Measurements from ENCODE around the gene ARID1A. TPM values are rescaled to one million over a fixed set of nuclear protein-coding genes. Genes with fewer than 3 reads are reported as not detected.

Gene ARID1A
- total and polyA plus RNA-seq, 9 of the 15 experiments (the other 6 are each of a cell fraction or from before 2014, with no cell fraction given): 8.3 to 88.3 (median 22.5) TPM

GRCh38 chr1:26686795-26687194 lies 9.0 kb upstream of the ARID1A start (continued):
- TF ChIP-seq CTCF (IDR thresholded peaks at IDR 0.05 in 2 of 3, conservative IDR thresholded peaks at IDR 0.05 in 1 of 3; ENCODE audit: insufficient read depth in 2 of 3, low read depth in 1 of 3, low read length in 3 of 3) (no peak), ZNF77 (CRISPR knock-in tag; IDR thresholded peaks at IDR 0.05) (no peak), TEAD4 (IDR thresholded peaks at IDR 0.05; ENCODE audit: low read length) (peak; percentile 75), TEAD4 (CRISPR knock-in tag; IDR thresholded peaks at IDR 0.05; ENCODE audit: borderline replicate concordance) (no peak), ARID2 (IDR thresholded peaks at IDR 0.05) (no peak), NR2C2 (CRISPR knock-in tag; IDR thresholded peaks at IDR 0.05) (no peak), NR2C2 (tag; IDR thresholded peaks at IDR 0.05) (no peak), LEF1 (IDR thresholded peaks at IDR 0.05) (0 out of 2 replicates have a peak, but pooled peaks have one; percentile 56), ZBTB34 (CRISPR knock-in tag; IDR thresholded peaks at IDR 0.05) (no peak), U2AF1 (optimal IDR thresholded peaks at IDR 0.05; ENCODE audit: low read depth, low read length) (no peak), PML (IDR thresholded peaks at IDR 0.05; ENCODE audit: low read length) (no peak), POLR2H (tag; IDR thresholded peaks at IDR 0.05; ENCODE audit: low read depth) (peak; percentile 17; the same call in 1 of the 2 replicates), PHB2 (IDR thresholded peaks at IDR 0.05; ENCODE audit: low read depth) (no peak), ZNF224 (CRISPR knock-in tag; IDR thresholded peaks at IDR 0.05) (no peak), RBM34 (IDR thresholded peaks at IDR 0.05; ENCODE audit: borderline replicate concordance, insufficient read depth, low read length) (no peak), SP1 (CRISPR knock-in tag; IDR thresholded peaks at IDR 0.05) (no peak), ARID3B (CRISPR knock-in tag; IDR thresholded peaks at IDR 0.05; ENCODE audit: borderline replicate concordance) (no peak), GTF2E2 (tag; IDR thresholded peaks at IDR 0.05) (no peak), ZNF133 (CRISPR knock-in tag; IDR thresholded peaks at IDR 0.05) (no peak), E2F1 (CRISPR knock-in tag; IDR thresholded peaks at IDR 0.05) (no peak), MBD1 (CRISPR knock-in tag; IDR thresholded peaks at IDR 0.05) (no peak)
- TF ChIP-seq, protein P1, sequence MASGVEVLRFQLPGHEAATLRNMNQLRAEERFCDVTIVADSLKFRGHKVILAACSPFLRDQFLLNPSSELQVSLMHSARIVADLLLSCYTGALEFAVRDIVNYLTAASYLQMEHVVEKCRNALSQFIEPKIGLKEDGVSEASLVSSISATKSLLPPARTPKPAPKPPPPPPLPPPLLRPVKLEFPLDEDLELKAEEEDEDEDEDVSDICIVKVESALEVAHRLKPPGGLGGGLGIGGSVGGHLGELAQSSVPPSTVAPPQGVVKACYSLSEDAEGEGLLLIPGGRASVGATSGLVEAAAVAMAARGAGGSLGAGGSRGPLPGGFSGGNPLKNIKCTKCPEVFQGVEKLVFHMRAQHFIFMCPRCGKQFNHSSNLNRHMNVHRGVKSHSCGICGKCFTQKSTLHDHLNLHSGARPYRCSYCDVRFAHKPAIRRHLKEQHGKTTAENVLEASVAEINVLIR (CRISPR knock-in tag; IDR thresholded peaks at IDR 0.05): no peak

Data from K562 (cell line).